Heart left ventricle (tissue), 16 donors: Measurements from ENCODE around the gene ZC3H10. TPM values are rescaled to one million over a fixed set of nuclear protein-coding genes. Genes with fewer than 3 reads are reported as not detected.

Experiments
- ATAC-seq, 4 donors: fragments of 200-7000 bp; cut with Tn5 transposase; one replicate each; pipeline ENCODE4 v1.9.1; 2020 to 2022; ENCODE audit warnings: moderate library complexity in 4 of 4, mild to moderate bottlenecking in 3 of 4, moderate number of reproducible peaks in 1 of 4
- DNase-seq, 5 donors: peaks; one replicate each; pipeline ENCODE4 v3.0.0-alpha.2; 2020
- H3K27ac ChIP-seq, 12 donors: fragments of 200-600 bp; sonication (generic) in 4 of 12; one replicate each; pipeline versions ENCODE4 v1.5.0 to v1.8.0; 2016 to 2022; ENCODE audit warnings: mild to moderate bottlenecking in 2 of 12
- H3K27me3 ChIP-seq, 9 donors: fragments of 200-600 bp; sonication (generic) in 2 of 9; one replicate each; pipeline versions ENCODE4 v1.5.1 to v1.8.0; 2016 to 2022; ENCODE audit warnings: mild to moderate bottlenecking in 3 of 9
- H3K36me3 ChIP-seq, 9 donors: fragments of 200-600 bp; sonication (generic) in 2 of 9; one replicate each; pipeline versions ENCODE4 v1.5.0 to v1.8.0; 2018 to 2022; ENCODE audit warnings: mild to moderate bottlenecking in 2 of 9
- H3K4me1 ChIP-seq, 12 donors: fragments of 200-600 bp; sonication (generic) in 4 of 12; one replicate each; pipeline versions ENCODE4 v1.5.0 to v1.8.0; 2016 to 2022; ENCODE audit warnings: mild to moderate bottlenecking in 3 of 12
- H3K4me3 ChIP-seq, 12 donors: fragments of 200-600 bp; sonication (generic) in 4 of 12; one replicate each; pipeline versions ENCODE4 v1.5.0 to v1.8.0; 2017 to 2022; ENCODE audit warnings: mild to moderate bottlenecking in 9 of 12, moderate library complexity in 4 of 12
- H3K9me3 ChIP-seq, 12 donors: fragments of 200-600 bp; sonication (generic) in 4 of 12; one replicate each; pipeline versions ENCODE4 v1.5.0 to v1.8.0; 2016 to 2022; ENCODE audit warnings: mild to moderate bottlenecking in 1 of 12
- CTCF ChIP-seq, 12 donors: fragments of 200-600 bp; sonication (generic) in 4 of 12; IDR thresholded peaks; one replicate each; pipeline versions ENCODE4 v1.5.0 to v1.8.0; 2018 to 2022; ENCODE audit warnings: antibody characterized with exemption in 12 of 12, mild to moderate bottlenecking in 5 of 12
- POLR2A ChIP-seq, 2 donors: fragments of 450-650 bp; IDR thresholded peaks; one replicate each; pipeline ENCODE4 v1.6.1; 2017; ENCODE audit warnings: antibody characterized with exemption in 2 of 2, mild to moderate bottlenecking in 2 of 2, moderate library complexity in 2 of 2
- WGBS, 4 donors: extraction: QIAGEN DNeasy Blood & Tissue Kit in 2 of 4; methylation state at CpG; one replicate each; pipeline versions ENCODE4 v1.1.5 to v1.1.7; 2013 to 2018; 5-methylcytosine and 5-hydroxymethylcytosine counted together
- intact Hi-C, 10 donors: fragments of 100-400 bp; cut with DNase I; formaldehyde crosslinking; loops; one replicate each; pipeline versions ENCODE4 v1.11.1 to v1.14.2; 2022
- polyA plus RNA-seq, 2 donors: library from polyadenylated mRNA; stranded (reverse); fragments of 200-250 nt; gene quantifications; one replicate each; pipeline ENCODE4 v1.2.3, GENCODE V29; 2013
- total RNA-seq, 9 donors: library from RNA; depleted of rRNA in 2 of 9; stranded (reverse); fragments of >200 nt in 2 of 9; fragmentation: NEBNext Ultra II Directional in 3 of 9; extraction: Animal tissue kit (Norgen Biotek cat#: 25700) in 3 of 9; gene quantifications; one replicate each; pipeline versions ENCODE4 v1.1.0 to v1.2.4, GENCODE V29; 2016 to 2023
- donor health status: ischemic (EF 13 %, LVEDD 7.1; RV severe dilation, severe dysfunction).
- donor health status: healthy with polysubstance abuse.
- donor health status: DM: no; HTN: yes; CAD: no.
- donor health status: DM: no; HTN: no; CAD: no.
- donor health status: ischemic (EF 25% LVEDD 6.9; RV normal size, moderate dysfunction).
- donor health status: ischemic (EF 25% LVEDD 5.7; RV mildly dilated, moderate dysfunction).
- donor health status: healthy.
- donor health status: DM: yes; HTN: yes; CAD: no.
- donor health status: ischemic (EF 35%, LVEDD 5.7; RV mildly dilated, moderate dysfunction).
- donor health status: nonischemic (EF 11% LVEDD 7.7; RV severe dilation, severe dysfunction).
- donor health status: DM: yes; HTN: yes; CAD: no.
- donor health status: PGD.
- donor health status: ischemic (EF 29% LVEDD 5.4; RV normal size, mild dysfunction).
- donor health status: nonischemic (EF 23%, LVEDD 6.1; RV moderate dilation, normal function).

Gene ZC3H10
- total and polyA plus RNA-seq, 11 donors = 2.7 to 6.4 (median 4.3) TPM

GRCh38 chr12:56121204-56121870 lies 3.3 kb downstream of the ZC3H10 start:
- ATAC-seq (no peak), DNase-seq (no peak)
- TF ChIP-seq CTCF (IDR thresholded peaks at IDR 0.05) (no peak), POLR2A (IDR thresholded peaks at IDR 0.05) (no peak)
- no peak overlapping the region for H3K4me3 ChIP-seq
- no peaks in the 10 kb centered on the region for H3K9me3 ChIP-seq
- no peaks in the 10 kb centered on the region for H3K27me3 ChIP-seq
- intact Hi-C loops = loop anchor here in 5 of 10 donors (2.0 to 10.0 kb wide), 5 partner anchors 36 to 343 kb away; partner anchors contain the start of genes SPRYD4 (in 4 of the 5), CNPY2 (in 1 of the 5) and MYL6 (in 1 of the 5)
- peaks cover 0 to 40% (median 19%) of the 10 kb centered on the region in 9 donors for H3K36me3 ChIP-seq
- H3K27ac ChIP-seq = peak overlapping the region in 3 of 12 donors; percentile 11 to 31 (median 17)
- peaks cover under 1 to 66% (median 37%) of the 10 kb centered on the region in 12 donors for H3K4me1 ChIP-seq
- WGBS, 4 donors = 76 to 96% (median 84%) methylated on average over 6 to 11 of the region's 11 CpGs

- H3K9me3 ChIP-seq = no peaks in the 10 kb centered on the region
- peaks cover 0 to 40% (median 19%) of the 10 kb centered on the region in 9 donors for H3K36me3 ChIP-seq
- no peaks in the 10 kb centered on the region for H3K27me3 ChIP-seq
- H3K4me3 ChIP-seq = no peak overlapping the region
- H3K4me1 ChIP-seq = peaks cover 8 to 78% (median 49%) of the 10 kb centered on the region in 12 donors
- DNase-seq (no peak), ATAC-seq (no peak)
- WGBS, 4 donors = 51 to 72% (median 55%) methylated on average over 2 of the region's 2 CpGs
- TF ChIP-seq POLR2A (IDR thresholded peaks at IDR 0.05) (no peak), CTCF (IDR thresholded peaks at IDR 0.05) (no peak)
- peak overlapping the region in 8 of 12 donors; percentile 5 to 65 (median 30) for H3K27ac ChIP-seq
- intact Hi-C loops = loop anchor here in 5 of 10 donors (5.0 to 10.0 kb wide), 4 partner anchors 35 to 342 kb away; partner anchors contain the start of genes SPRYD4 (in 4 of the 5), CNPY2 (in 1 of the 5) and MYL6 (in 1 of the 5)
Measured at GRCh38 chr12:56122637-56123036, 4.6 kb downstream of the ZC3H10 start.

GRCh38 chr12:56124133-56124532 lies 6.1 kb downstream of the ZC3H10 start:
- H3K27ac ChIP-seq = no peak overlapping the region
- ATAC-seq = no peak
- intact Hi-C loops = loop anchor here in 5 of 10 donors (5.0 to 10.0 kb wide), 4 partner anchors 33 to 341 kb away; partner anchors contain the start of genes SPRYD4 (in 4 of the 5), CNPY2 (in 1 of the 5) and MYL6 (in 1 of the 5)
- peaks cover 0 to 40% (median 19%) of the 10 kb centered on the region in 9 donors for H3K36me3 ChIP-seq
- no peak for TF ChIP-seq POLR2A (IDR thresholded peaks at IDR 0.05)
- TF ChIP-seq CTCF (IDR thresholded peaks at IDR 0.05) = no peak
- H3K4me1 ChIP-seq = peaks cover 8 to 77% (median 42%) of the 10 kb centered on the region in 12 donors
- no peak for DNase-seq
- H3K4me3 ChIP-seq = no peak overlapping the region
- WGBS, 4 donors = 84 to 87% (median 86%) methylated on average over 4 of the region's 4 CpGs
- H3K9me3 ChIP-seq = no peaks in the 10 kb centered on the region
- no peaks in the 10 kb centered on the region for H3K27me3 ChIP-seq

GRCh38 chr12:56126732-56127239 lies 8.7 kb downstream of the ZC3H10 start:
- Histone ChIP-seq H3K4me1 (peaks cover 8 to 66% (median 36%) of the 10 kb centered on the region in 12 donors), H3K27ac (peak overlapping the region; percentile 5 to 94 (median 78)), H3K9me3 (no peaks in the 10 kb centered on the region), H3K27me3 (no peaks in the 10 kb centered on the region), H3K4me3 (peak overlapping the region in 6 of 12 donors; percentile 78 to 97 (median 90)), H3K36me3 (peaks cover 0 to 37% (median 19%) of the 10 kb centered on the region in 9 donors)
- intact Hi-C loops = loop anchor here in 9 of 10 donors (1.0 to 10.0 kb wide), 7 partner anchors 32 to 341 kb away; partner anchors contain the start of genes SMARCC2 (in 5 of the 9), SPRYD4 (in 5 of the 9), MYL6 (in 4 of the 9) and CNPY2 (in 1 of the 9)
- ATAC-seq (no peak), DNase-seq (no peak)
- 43 to 60% (median 54%) methylated on average over 3 of the region's 3 CpGs for WGBS, 4 donors
- no peak for TF ChIP-seq CTCF (IDR thresholded peaks at IDR 0.05)
- no peak for TF ChIP-seq POLR2A (IDR thresholded peaks at IDR 0.05)
